Measurements from ENCODE around the gene IL19. TPM values are rescaled to one million over a fixed set of nuclear protein-coding genes. Genes with fewer than 3 reads are reported as not detected.

Gene IL19
- total RNA-seq, 3 donors from 2014 or later: not detected

GRCh38 chr1:206737729-206738201 is 32.8 kb upstream of the IL19 start:
- ATAC-seq: peak; percentile 2
- intact Hi-C loops (cut with DNase I, micrococcal nuclease): loop anchor here in 1 of 2 donors (10.0 kb wide), 1 partner anchor 177 kb away; no protein-coding TSS in a partner anchor

GRCh38 chr1:206738370-206739366 is 31.9 kb upstream of the IL19 start:
- H3K4me1 ChIP-seq (ENCODE audit: low read depth): peaks cover 4% of the 10 kb centered on the region
- DNase-seq (no peak), ATAC-seq (peak; percentile 24)
- no peak for TF ChIP-seq CTCF (IDR thresholded peaks at IDR 0.05)
- intact Hi-C loops (cut with DNase I, micrococcal nuclease): loop anchor here in 1 of 2 donors (10.0 kb wide), 1 partner anchor 176 kb away; no protein-coding TSS in a partner anchor
- no peaks in the 10 kb centered on the region for H3K36me3 ChIP-seq (ENCODE audit: low read depth)
- H3K9me3 ChIP-seq: no peaks in the 10 kb centered on the region
- no peak overlapping the region for H3K4me3 ChIP-seq

More at GRCh38 chr1:206737729-206738201, 32.8 kb upstream of the IL19 start:
- no peak for TF ChIP-seq CTCF (IDR thresholded peaks at IDR 0.05)
- Histone ChIP-seq H3K36me3 (ENCODE audit: low read depth) (no peaks in the 10 kb centered on the region), H3K4me3 (no peak overlapping the region), H3K4me1 (ENCODE audit: low read depth) (peaks cover 4% of the 10 kb centered on the region), H3K9me3 (no peaks in the 10 kb centered on the region)
- DNase-seq: no peak

GRCh38 chr1:206739411-206740076 is 31.0 kb upstream of the IL19 start:
- no peak for DNase-seq
- H3K36me3 ChIP-seq (ENCODE audit: low read depth): no peaks in the 10 kb centered on the region
- peaks cover 4% of the 10 kb centered on the region for H3K4me1 ChIP-seq (ENCODE audit: low read depth)
- H3K4me3 ChIP-seq: no peak overlapping the region
- no peaks in the 10 kb centered on the region for H3K9me3 ChIP-seq
- no peak for TF ChIP-seq CTCF (IDR thresholded peaks at IDR 0.05)
- peak; percentile 43 for ATAC-seq
- intact Hi-C loops (cut with DNase I, micrococcal nuclease): loop anchor here in 1 of 2 donors (10.0 kb wide), 1 partner anchor 175 kb away; no protein-coding TSS in a partner anchor

GRCh38 chr1:206741142-206741701 is 29.4 kb upstream of the IL19 start:
- H3K4me3 ChIP-seq: no peak overlapping the region
- ATAC-seq: no peak
- DNase-seq: no peak
- intact Hi-C loops (cut with DNase I, micrococcal nuclease): no loop called here
- no peaks in the 10 kb centered on the region for H3K36me3 ChIP-seq (ENCODE audit: low read depth)
- H3K4me1 ChIP-seq (ENCODE audit: low read depth): peaks cover 4% of the 10 kb centered on the region
- no peaks in the 10 kb centered on the region for H3K9me3 ChIP-seq
- TF ChIP-seq CTCF (IDR thresholded peaks at IDR 0.05): no peak

DNA sequence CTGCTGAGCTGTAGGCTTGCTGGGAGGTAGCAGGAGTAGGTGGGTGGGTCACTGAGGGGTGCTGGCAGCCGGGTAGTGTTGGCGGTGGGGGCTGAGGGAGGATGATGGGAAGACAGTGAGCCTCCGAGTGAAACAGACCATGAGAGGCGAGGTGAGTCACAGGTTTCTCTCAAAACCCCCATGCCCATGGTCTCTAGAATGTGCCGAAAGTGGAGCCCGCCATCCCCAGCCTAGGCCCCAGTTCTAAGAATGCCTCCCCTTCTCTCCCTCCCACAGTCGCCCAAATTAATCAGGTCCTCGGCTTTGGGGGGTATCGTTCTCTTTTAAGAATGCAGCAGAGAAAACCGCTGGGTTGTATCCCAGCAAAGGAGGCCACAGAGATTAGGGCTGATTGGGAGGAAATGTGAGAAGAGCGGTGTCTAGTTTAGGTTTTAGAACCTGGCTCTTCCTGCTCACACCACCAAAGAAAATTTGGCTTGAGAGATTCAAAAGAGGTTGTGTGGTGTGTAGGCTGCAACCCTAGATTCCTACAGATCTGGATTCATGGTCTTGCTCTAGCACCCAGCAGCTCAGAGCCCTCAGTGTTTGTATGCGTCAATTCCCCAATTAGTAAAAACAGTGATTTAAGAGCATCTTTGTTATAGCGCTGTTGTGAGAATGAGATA is 27.7 kb upstream of the IL19 start:
- Histone ChIP-seq H3K36me3 (ENCODE audit: low read depth) (no peaks in the 10 kb centered on the region), H3K4me1 (ENCODE audit: low read depth) (peaks cover 4% of the 10 kb centered on the region), H3K9me3 (no peaks in the 10 kb centered on the region), H3K4me3 (no peak overlapping the region)
- no peak for TF ChIP-seq CTCF (IDR thresholded peaks at IDR 0.05)
- DNase-seq (no peak), ATAC-seq (no peak)
- intact Hi-C loops (cut with DNase I, micrococcal nuclease): no loop called here
